ENCODE results near the gene LBHD2.
A peak's percentile ranks its signal among the peaks of the same experiment; 100 is the strongest.
"Not testable (repeated sequence)": the region's sequence is repeated elsewhere in the genome, so short reads cannot be mapped to it uniquely, and the experiment has no call there.

The LBHD2 gene

GRCh38 chr14:103103461-103104388 lies 19.7 kb downstream of the LBHD2 start:
- DNase-seq (ENCODE audit: low read depth in 1 of 2, low spot score in 1 of 2), result no peak

DNA sequence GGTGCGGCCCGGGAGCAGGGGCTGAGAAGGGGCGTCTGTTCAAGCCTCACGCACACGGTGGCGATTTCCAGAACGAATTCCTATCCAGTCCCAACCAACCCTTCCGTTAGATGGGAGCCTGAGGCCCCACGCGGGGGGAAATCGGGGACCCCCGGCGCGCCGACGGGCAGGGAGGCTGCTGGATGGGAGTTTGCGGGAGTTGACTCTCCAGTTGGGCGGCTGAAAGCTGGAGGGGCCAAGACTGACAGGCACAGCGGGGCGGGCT lies 20.3 kb downstream of the LBHD2 start:
- DNase-seq (ENCODE audit: low read depth in 1 of 2, low spot score in 1 of 2), result no peak

- peak; percentile 44 to 56 for DNase-seq (ENCODE audit: low read depth in 1 of 2, low spot score in 1 of 2)
These were observed 20.8 kb downstream of the LBHD2 start for GRCh38 chr14:103104654-103105452.

DNA sequence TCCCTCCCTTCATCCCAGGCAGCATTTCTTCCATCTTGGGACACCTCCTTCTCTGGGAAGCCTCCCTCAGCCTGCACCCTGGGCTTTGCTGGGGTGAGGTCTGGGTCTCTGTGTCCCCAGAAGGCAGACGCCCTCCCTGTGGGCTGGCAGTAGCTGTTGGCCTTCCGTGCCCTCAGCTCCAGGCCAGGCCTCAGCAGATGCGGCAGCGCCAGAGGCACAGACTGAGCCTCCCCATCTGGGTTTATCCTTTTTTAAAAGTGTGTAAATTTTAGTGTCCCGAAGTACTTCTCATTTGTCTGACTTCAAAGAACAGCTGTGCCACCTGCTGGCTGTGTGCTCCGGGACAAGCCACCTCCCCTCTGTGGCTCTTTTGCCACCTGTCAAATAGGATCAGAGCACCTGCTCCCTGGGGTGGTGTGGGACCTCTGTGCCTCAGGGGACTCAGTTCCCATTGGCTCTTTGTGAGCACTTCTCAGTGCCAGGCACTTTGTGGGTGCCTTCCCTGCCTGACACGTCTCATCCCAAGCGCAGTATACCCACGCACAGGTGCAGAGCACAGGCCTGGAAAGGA lies 21.7 kb downstream of the LBHD2 start:
- DNase-seq (ENCODE audit: low read depth in 1 of 2, low spot score in 1 of 2), result no peak

DNA sequence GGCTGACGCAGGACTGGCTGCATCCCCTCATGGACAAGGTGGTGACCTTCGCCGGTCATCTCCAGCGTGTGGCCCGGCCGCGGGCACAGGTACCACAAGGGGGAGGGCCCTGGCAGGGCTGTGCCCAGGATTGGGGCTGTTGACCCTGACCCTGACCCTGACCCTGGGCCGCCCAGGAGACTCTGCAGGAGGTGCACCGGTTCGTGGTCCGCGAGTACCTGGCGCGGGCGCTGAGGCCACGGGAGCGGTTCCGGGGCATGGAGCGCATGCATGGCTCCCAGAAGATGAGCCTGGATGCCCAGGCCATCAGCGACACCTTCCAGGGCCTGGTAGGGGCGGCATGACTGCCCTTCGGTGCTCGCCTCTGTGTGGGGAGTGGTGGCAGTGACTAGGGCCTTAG lies 23.4 kb downstream of the LBHD2 start:
- DNase-seq (ENCODE audit: low read depth in 1 of 2, low spot score in 1 of 2), result no peak

- DNase-seq (ENCODE audit: low read depth in 1 of 2, low spot score in 1 of 2), result no peak
These were observed 24.1 kb downstream of the LBHD2 start for GRCh38 chr14:103107941-103108748.

GRCh38 chr14:103108749-103109207 lies 24.8 kb downstream of the LBHD2 start:
- no peak for DNase-seq (ENCODE audit: low read depth in 1 of 2, low spot score in 1 of 2)

- no peak for DNase-seq (ENCODE audit: low read depth in 1 of 2, low spot score in 1 of 2)
These were observed 25.8 kb downstream of the LBHD2 start for GRCh38 chr14:103109535-103110441.

- no peak for DNase-seq (ENCODE audit: low read depth in 1 of 2, low spot score in 1 of 2)
These were observed 26.7 kb downstream of the LBHD2 start for GRCh38 chr14:103110681-103111231.

GRCh38 chr14:103111232-103111868 lies 27.3 kb downstream of the LBHD2 start:
- no peak for DNase-seq (ENCODE audit: low read depth in 1 of 2, low spot score in 1 of 2)

- DNase-seq (ENCODE audit: low read depth in 1 of 2, low spot score in 1 of 2), result no peak
These were observed 28.6 kb downstream of the LBHD2 start for GRCh38 chr14:103112400-103113243.

- DNase-seq (ENCODE audit: low read depth in 1 of 2, low spot score in 1 of 2), result no peak
These were observed 29.3 kb downstream of the LBHD2 start for GRCh38 chr14:103113303-103113702.

GRCh38 chr14:103113774-103114173 lies 29.8 kb downstream of the LBHD2 start:
- DNase-seq (ENCODE audit: low read depth in 1 of 2, low spot score in 1 of 2), result no peak

GRCh38 chr14:103115086-103115679 lies 31.2 kb downstream of the LBHD2 start:
- DNase-seq (ENCODE audit: low read depth in 1 of 2, low spot score in 1 of 2), result not testable (repeated sequence)

- no peak for DNase-seq (ENCODE audit: low read depth in 1 of 2, low spot score in 1 of 2)
These were observed 32.0 kb downstream of the LBHD2 start for GRCh38 chr14:103115845-103116572.

GRCh38 chr14:103116636-103117035 lies 32.6 kb downstream of the LBHD2 start:
- no peak for DNase-seq (ENCODE audit: low read depth in 1 of 2, low spot score in 1 of 2)

DNA sequence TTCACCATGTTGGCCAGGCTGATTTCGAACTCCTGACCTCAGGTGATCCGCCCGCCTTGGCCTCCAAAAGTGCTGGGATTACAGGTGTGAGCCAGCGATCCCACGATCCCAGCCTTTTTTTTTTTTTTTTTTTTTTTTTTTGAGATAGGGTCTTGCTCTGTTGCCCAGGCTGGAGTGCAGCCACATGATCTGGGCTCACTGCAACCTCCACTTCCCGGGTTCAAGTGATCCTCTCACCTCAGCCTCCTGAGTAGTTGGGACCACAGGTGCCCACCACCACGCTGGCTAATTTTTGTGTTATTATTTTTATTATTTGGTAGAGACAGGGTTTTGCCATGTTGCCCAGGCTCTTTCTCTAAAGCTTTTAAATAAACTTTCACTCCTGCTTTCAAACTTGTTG lies 33.5 kb downstream of the LBHD2 start:
- not testable (repeated sequence) for DNase-seq (ENCODE audit: low read depth in 1 of 2, low spot score in 1 of 2)
